GM15510 (cell line): Measurements from ENCODE around the gene FMN1.

Experiments
- POLR2A ChIP-seq: IDR thresholded peaks from 3 replicates; pipeline ENCODE4 v1.6.1; 2011; ENCODE audit warnings: borderline replicate concordance; ENCODE audit not compliant: insufficient read length; ENCODE audit errors: extremely low read depth

FMN1 gene

DNA sequence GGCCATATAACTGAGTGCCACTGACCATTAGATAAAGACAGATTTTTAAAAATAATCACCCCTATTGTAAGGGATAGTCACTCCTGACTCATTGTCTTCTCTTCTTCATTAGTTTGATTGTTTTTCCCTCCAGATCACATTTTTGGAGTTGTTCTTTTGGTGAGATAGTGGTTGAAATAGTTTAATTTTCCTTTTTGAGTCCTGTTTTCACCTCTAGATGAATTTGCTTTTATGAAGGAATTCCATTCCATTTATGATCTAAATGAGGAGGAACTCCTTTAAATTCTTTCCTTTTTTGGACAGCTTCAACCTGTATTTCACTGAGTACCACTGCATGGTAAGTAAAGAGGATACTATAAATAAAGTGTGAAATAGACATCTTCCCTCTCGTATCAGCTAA lies 364.3 kb downstream of the FMN1 start:
- no peak for TF ChIP-seq POLR2A

DNA sequence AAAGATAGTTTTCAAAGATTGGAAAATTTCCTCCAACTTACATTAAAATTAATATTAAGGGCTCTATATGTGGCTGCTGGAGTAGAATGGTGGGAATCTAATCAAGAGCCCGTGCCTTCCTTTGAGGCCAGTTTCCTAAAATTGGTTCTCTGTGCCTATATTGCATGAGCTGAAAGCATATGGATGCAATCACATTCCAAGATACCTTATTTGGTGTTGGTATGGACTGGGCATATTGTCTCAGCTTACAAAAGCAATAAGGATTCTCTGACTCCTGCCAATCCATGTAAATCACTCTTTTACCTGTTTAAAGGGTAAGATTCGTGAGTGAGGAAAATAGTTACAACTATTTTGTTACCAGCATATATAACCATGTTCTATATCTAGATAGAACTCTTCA lies 365.1 kb downstream of the FMN1 start:
- TF ChIP-seq POLR2A: no peak

DNA sequence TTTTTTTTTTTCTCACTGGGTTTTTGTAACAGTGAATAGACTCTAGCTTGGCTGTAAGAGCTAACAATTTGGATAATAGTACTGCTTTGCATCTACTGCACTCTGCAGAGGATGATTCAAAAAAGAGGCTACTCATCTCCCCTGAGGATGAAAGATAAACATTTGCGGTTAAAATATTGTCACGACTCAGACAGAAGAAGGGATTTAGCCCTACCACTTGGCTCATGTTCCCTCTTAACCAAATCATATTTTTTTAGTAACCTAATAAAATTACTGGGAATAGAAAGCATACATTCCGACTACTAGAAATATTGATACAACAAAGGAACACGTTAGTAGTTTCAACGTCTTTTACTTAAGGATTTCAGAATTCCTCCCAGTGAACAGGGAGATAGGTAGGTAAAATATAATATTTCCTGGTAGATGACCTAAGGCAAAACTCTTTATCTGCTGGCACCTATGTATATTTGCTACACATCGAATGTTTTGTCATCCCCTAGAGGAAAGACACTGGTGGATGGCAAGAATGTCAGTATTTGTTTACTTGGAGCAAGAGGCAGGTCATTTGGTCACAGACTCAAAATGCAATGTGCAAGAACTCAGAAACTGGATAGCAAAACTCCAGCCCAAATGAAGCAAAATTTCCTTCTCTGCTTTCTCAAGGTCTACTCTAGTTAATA lies 365.9 kb downstream of the FMN1 start:
- no peak for TF ChIP-seq POLR2A

DNA sequence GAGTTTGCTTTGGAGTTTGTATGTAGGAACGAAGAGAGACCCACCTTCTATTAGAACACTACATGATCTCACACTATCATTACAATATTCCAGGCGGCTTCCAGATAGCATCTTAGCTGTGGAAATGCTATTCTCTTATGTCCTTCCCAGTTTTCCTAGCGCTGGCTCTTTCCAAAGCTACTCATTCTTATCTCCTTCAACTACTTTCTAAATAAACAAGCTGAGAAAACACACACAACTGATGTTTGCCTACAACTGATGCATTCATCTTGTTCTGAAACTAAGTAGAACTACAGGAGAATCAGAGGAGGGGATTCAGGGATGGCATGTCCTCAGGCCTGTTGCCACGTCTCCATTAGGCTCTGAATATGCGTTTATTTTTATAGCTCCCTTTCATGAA lies 367.8 kb downstream of the FMN1 start:
- no peak for TF ChIP-seq POLR2A

DNA sequence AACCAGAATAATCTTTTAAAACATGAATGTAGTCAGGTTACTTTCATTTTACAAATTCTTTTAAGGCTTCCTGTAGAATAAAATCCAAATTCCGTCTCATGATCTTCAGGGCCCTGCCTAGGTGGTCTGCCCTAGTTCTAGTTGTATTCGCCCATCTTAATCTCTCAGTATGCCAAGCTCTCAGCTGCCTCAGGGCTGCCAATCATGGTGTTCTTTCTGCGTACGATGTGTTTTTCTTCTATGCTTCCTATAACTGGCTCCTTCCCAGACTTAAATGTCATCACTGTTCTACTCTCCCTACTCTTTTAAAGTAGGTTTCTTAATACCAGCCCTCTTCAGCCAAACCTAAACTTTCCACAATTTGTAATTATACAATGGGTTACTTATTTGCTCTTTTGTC lies 369.3 kb downstream of the FMN1 start:
- no peak for TF ChIP-seq POLR2A

DNA sequence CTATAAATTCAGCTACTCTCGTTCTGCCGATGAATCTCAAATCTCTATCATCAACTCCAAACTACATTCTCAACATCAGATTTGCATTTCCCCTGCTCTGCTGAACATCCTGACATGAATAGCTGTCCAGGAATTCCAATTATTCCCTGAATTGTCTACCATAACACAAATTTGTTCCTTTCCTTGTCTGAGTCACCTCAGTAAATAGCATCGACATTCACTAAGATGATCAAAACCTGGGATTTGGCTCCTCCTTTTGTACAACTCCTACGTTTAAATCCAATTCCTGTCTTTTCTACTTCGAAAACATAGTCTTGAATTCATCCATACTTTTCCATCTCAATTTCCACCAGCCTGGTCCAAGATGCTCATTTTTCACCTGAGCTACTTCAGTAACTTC lies 369.7 kb downstream of the FMN1 start:
- no peak for TF ChIP-seq POLR2A

DNA sequence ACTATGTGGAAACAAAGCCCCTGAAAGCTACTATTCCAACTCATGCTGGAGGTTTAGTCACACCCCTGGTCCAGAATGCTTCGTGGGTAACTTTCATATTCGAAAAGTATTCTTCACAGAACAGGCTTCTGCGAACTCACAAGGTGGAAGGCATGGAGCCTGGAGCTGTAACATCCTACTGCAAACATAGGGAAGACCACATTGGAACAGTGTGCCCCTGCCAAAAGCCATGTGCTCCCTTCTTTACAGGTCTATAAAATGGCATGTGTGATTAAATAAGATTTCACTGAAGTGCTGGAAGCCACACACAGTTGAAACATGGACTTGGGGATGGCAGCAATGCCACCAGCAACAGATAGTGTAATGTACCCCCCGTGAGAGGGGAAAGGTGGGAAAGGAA lies 370.8 kb downstream of the FMN1 start:
- TF ChIP-seq POLR2A: no peak

DNA sequence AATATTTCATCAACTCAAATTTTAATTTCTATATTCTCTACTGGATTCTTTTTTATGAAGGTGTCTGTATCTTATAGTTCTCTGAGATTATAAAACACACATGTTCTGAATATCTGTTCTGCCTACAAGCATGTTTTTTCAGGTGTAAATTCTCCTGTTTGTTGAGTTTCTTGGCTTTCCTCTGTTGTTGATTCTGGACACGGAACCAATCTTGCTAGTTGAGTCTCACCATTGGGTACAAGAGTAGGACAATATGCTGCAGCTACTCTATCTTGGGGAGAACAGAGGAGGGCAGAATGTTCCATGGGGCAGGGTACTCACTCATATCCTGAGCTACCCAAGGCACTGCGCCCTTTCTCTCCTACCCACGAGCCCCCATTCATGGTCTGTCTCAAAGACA lies 371.8 kb downstream of the FMN1 start:
- no peak for TF ChIP-seq POLR2A

DNA sequence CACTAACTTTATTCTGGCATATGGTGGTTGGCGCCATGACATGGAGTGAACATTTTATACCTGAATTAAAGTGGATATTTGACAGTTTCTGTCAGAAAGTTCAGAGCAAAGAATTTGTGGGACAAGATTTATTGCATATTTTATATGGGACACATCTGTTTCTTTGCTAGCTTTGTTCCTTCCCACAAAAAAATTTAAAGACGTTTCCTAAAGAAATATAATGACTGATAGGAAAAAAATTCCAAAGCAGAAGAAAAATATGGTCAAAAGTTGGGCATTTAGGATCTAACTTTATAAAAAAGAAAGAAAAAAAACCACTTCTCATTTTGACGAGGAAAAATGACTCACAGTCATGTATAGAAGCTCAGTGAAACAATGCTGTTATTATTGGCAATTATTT lies 375.1 kb downstream of the FMN1 start:
- TF ChIP-seq POLR2A: no peak

DNA sequence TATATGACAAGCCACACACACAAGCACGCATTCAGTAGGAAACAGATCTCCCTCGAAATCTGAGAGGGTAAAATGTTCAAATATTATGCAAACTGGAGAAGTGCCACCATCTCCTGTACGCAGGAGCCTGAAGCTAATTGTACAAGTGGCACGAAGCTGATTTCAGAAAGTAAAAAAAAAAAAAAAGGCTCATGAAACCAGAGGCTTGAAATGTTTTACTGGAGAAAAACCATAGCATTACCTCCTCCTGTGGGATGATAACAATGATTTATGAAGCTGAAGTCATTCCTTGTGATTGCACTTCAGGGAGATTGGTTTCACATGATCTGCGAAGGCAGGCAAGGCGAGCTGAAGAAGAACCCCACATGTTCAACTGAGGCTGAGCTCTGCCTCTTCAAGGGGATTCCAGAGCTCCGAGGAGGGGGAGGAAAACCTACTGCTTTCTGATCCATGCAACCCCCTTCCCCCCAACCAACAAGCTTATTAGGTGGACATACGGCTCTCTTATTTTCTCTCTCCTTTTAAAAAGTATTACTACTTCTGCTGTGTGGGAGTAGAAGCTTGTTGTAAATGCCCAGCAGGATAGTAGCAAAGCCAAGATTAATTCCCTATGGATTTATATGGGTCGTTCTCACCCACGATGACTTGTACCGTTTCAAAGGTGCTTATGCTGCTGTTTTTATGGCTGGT lies 375.6 kb downstream of the FMN1 start:
- TF ChIP-seq POLR2A: no peak

DNA sequence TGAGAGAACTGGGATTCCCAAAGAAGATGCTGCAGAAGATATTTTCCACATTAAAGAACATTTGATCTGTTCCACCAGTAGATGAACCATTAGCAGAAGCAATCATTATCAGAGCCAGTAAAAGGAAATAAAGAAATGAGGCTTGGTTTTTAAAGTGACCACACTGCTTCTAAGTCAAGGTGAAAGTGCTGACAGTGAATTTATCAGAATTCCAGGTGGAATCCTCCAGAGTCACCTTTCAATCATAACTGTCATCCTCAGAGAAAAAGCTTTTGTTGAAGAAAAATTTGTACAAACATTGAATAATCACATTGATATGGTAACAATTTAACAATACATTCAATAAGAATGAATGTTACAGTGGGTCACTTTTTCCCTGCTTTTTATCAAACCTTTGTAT lies 376.9 kb downstream of the FMN1 start:
- no peak for TF ChIP-seq POLR2A

DNA sequence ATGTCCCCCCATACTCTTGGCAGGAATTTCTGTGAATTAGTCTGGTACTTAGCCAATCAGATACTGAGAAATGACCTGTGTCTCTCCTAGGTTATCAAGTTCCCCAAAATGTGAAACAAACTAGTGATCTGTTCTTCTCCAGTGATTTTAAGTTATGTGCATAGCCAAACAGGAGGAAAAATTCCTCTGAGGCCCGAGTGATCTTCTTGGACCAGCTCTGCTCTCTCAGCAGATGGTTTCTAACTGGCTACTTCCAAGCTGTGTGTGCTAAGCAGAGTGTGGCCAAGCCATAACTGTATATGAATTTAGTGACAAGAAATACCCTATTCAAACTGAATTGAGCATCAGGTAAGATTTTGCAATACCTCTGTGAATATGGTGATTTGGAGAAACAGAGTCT lies 387.2 kb downstream of the FMN1 start:
- TF ChIP-seq POLR2A: no peak

DNA sequence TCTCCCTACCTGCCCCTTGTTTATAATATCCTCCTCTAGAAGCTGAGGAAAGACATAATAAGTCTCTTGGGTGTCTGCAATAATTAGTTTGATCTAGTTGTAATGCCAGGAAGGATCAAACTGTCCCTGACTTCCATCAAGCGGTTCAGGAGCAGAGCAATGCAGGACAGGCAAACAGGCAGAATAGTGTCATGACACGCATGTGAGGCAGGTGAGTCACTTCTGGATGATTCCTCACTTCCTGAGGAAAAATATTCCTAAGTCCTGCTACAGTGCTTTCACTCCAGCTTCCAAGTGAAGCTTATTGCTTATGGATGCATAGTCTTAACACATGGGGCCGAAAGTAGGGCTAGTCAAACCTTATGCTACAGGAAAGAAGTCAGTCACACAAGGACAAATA lies 390.9 kb downstream of the FMN1 start:
- TF ChIP-seq POLR2A: no peak

DNA sequence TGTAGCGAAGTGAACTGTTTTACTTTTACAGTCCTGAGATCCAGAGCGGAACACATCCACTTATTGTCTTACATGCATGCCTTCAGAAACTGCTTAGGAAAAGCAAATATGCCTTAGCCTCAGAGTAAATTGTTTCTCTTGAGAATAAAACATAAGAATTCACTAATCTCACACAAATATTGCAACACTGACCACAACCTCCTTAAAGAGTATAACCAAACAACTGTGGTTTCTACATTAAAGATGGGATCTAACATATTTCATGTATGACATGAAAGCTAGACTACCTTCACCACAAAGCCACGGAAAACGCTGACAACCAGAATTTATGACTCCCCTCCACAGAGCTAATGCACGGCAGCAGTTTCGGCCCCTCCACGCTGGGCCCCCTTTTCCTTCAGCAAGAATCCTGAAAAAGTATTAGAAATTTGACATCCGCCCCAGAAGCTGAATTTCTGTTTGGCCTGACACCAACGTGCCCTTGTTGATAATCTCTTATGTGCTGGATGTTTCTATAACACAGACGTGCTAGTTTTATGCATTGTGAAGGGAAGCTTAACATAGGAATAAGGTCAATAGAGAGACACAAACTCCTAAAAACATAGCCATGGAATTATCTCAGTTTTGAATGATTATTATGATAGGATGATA lies 392.1 kb downstream of the FMN1 start:
- TF ChIP-seq POLR2A: no peak

DNA sequence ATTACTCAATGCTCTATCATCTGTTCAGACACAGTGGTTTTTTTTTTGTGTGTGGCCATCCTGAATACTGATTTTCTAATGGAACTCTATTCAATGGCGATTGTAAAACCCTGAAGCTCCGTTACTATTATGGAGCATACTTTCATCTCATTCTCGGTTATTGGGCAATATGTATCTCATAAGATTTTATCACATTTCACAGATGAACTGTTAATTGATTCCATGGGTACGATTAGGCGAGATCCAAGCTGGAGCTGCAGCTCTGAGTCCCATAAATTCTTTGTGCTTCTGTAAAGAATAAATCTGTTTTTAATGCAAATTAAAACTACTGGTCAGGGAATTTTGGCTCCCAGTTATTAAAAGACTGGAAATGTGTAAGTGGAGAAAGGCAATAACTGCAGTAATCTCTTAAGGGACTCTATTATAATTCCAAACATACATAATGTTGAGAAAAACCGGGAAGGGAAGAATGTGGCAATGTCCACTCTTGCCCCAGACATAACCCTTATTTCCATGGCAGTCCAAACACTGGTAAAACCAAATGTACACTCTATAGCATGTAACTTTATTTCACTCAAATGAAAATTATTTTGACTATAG lies 394.5 kb downstream of the FMN1 start:
- no peak for TF ChIP-seq POLR2A

DNA sequence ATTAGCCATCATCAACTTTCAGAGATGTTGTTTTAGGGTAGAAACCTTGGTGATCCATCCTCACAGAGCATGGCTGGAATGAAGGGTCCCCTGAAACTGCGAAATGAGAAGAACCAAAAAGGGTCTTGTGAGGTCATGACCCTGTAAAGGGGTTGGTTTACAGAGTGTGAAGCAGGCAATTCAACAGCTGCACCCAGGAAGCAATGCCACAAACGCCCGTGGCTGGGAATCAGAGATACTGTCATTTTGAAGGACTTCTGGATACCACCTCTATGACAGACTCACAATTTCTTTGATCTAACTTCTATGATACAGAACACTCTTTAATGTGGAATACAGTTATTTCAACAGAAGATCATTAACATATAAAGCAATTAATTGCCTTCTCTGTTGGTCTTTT lies 397.7 kb downstream of the FMN1 start:
- no peak for TF ChIP-seq POLR2A

DNA sequence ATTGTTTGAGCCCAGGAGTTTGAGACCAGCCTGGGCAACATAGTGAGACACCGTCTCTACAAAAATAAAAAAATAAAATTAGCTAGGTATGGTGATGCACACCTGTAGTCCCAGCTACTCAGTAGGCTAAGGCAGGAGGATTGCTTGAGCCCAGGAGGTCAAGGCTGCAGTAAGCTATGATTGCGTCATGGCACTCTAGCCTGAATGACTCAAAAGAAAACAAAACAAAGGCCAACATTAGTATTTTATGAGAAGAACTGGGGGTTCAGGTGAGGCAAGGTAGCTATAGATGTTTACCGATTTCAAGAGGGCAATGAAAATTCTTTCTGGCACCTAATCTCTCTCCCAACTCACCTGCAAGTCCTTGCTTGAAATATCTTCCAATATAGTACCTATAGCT lies 399.5 kb downstream of the FMN1 start:
- no peak for TF ChIP-seq POLR2A

DNA sequence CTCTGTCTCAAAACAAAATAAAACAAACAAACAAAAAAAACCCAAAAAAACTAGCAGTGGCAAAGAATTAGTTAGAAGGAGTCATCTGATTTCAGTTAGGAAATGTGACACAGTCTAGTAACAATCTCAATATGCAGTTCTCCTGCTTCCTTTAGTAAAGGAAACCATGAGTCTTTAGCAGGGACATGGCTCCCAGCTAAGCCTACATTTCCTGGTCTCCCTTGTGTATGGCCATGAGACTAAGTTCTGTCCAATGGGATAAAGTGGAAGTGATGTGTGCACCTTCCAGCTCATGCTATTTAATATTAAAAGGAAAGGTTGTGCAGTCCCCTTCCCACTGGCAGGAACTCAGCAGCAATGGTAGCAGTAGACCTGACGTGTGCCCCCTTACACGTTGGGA lies 402.1 kb downstream of the FMN1 start:
- TF ChIP-seq POLR2A: no peak
